Measurements from ENCODE around the gene SLC25A47.

DNA sequence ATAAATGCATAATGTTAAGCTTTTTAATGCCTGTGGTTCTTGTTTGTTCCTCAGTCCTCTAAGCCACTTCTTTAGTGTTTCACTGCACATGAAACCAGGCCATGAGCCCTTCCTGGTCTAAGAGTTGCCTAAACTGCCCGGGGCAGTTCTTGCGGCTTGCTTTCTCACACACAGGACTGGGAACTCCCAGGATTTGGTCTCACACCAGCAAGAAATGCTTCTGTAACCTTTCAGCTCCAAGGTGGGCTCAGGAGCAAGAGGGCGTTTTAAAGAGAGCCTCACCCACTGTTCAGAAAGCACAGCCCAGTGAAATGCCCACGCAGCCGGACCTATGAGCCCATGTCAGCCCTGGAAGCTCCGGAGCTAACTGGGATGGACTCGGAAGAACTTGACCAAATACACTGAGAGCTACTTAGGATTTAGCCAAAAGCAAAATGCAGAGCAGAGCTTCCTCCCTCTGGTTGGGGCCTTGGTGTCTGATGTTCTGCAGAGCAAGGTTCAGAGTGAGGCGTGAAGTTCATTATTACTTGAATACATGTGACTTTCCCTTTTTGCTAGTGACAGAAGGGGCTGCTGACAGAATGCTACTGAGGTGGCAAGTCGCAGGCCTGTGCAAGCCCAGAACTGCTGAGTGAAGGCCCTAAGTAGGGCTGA, 40.2 kb upstream of the SLC25A47 start:
- TF ChIP-seq, protein P1, sequence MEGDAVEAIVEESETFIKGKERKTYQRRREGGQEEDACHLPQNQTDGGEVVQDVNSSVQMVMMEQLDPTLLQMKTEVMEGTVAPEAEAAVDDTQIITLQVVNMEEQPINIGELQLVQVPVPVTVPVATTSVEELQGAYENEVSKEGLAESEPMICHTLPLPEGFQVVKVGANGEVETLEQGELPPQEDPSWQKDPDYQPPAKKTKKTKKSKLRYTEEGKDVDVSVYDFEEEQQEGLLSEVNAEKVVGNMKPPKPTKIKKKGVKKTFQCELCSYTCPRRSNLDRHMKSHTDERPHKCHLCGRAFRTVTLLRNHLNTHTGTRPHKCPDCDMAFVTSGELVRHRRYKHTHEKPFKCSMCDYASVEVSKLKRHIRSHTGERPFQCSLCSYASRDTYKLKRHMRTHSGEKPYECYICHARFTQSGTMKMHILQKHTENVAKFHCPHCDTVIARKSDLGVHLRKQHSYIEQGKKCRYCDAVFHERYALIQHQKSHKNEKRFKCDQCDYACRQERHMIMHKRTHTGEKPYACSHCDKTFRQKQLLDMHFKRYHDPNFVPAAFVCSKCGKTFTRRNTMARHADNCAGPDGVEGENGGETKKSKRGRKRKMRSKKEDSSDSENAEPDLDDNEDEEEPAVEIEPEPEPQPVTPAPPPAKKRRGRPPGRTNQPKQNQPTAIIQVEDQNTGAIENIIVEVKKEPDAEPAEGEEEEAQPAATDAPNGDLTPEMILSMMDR (IDR thresholded peaks at IDR 0.05; ENCODE audit: borderline replicate concordance, extremely low read depth, low read length, poor library complexity, severe bottlenecking) = no peak
- TF ChIP-seq EZH2 (IDR thresholded peaks at IDR 0.05; ENCODE audit: borderline replicate concordance, low read depth, low read length, severe bottlenecking) = no peak
